Activated CD4-positive, alpha-beta memory T cell treated with anti-CD3 and anti-CD28 coated beads for 36 hours (primary cell): ENCODE data around the gene C9orf85. TPM values are rescaled to one million over a fixed set of nuclear protein-coding genes. Genes with fewer than 3 reads are reported as not detected.
A peak's percentile ranks its signal among the peaks of the same experiment; 100 is the strongest.
"Not testable (repeated sequence)": the region's sequence is repeated elsewhere in the genome, so short reads cannot be mapped to it uniquely, and the experiment has no call there.

ENCODE experiments used
- CTCF ChIA-PET: fragments of 350-600 bp; sonication (Branson Sonifier 250); formaldehyde crosslinking; loops from one replicate; lab custom pipeline; 2021; ENCODE audit warnings: antibody characterized with exemption, inconsistent platforms; lab: Charles Lee
- POLR2A ChIA-PET: fragments of 350-600 bp; sonication (Branson Sonifier 250); formaldehyde crosslinking; loops from one replicate; lab custom pipeline; 2021; ENCODE audit warnings: antibody characterized with exemption; lab: Charles Lee
- DNase-seq: peaks from one replicate; pipeline ENCODE4 v3.0.0-alpha.2; 2020
- H3K27ac Mint-ChIP-seq: one replicate; pipeline ENCODE4 v1.8.0; 2021; ENCODE audit warnings: mixed read lengths
- H3K27me3 Mint-ChIP-seq: one replicate; pipeline ENCODE4 v1.8.0; 2021; ENCODE audit warnings: mixed read lengths
- H3K36me3 Mint-ChIP-seq: one replicate; pipeline ENCODE4 v1.8.0; 2021; ENCODE audit warnings: mixed read lengths
- H3K4me1 Mint-ChIP-seq: one replicate; pipeline ENCODE4 v1.8.0; 2021; ENCODE audit warnings: low read depth, mixed read lengths
- H3K4me3 Mint-ChIP-seq: one replicate; pipeline ENCODE4 v1.8.0; 2021; ENCODE audit warnings: mild to moderate bottlenecking, mixed read lengths
- H3K9me3 Mint-ChIP-seq: one replicate; pipeline ENCODE4 v1.8.0; 2021; ENCODE audit warnings: mixed read lengths
- intact Hi-C: fragments of 100-400 bp; cut with micrococcal nuclease; formaldehyde crosslinking; loops from one replicate; pipeline ENCODE4 v1.15.1; 2023
- total RNA-seq, 2 experiments: library from RNA; stranded (reverse); gene quantifications; one replicate each; pipeline ENCODE4 v1.2.3, GENCODE V29; 2021

Gene C9orf85
- total RNA-seq, 2 experiments from 2014 or later = 7.3 to 7.5 TPM

DNA sequence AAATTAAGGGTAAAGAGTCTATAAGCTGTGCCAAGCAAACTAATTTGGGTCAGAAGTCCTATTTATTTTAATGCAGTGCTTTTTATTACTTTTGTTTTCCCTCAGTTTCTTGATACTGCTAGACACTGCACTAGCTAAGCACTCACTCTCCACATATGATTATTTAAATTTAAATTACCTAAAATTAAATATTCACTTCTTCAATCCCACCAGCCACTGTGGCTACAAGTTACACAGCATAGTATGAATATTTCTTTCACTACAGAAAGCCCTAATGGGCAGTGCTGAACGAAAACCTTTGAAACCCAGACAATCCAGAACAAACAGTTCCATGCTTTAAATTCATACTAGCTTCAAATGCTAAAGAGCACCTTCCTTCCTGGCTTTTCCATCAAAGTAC is 24.1 kb upstream of the C9orf85 start:
- CTCF ChIA-PET = interaction anchor here (1.0 kb wide), 2 partner anchors 8 to 69 kb away, joined by 3 to 4 read pairs; no protein-coding TSS in a partner anchor
- H3K27ac Mint-ChIP-seq = no peak overlapping the region
- DNase-seq = no peak
- H3K4me3 Mint-ChIP-seq = no peak overlapping the region
- peaks cover 19% of the 10 kb centered on the region for H3K9me3 Mint-ChIP-seq
- peaks cover 22% of the 10 kb centered on the region for H3K36me3 Mint-ChIP-seq
- POLR2A ChIA-PET = no interaction called here
- H3K27me3 Mint-ChIP-seq = no peaks in the 10 kb centered on the region
- intact Hi-C loops = no loop called here
- peaks cover 26% of the 10 kb centered on the region for H3K4me1 Mint-ChIP-seq

DNA sequence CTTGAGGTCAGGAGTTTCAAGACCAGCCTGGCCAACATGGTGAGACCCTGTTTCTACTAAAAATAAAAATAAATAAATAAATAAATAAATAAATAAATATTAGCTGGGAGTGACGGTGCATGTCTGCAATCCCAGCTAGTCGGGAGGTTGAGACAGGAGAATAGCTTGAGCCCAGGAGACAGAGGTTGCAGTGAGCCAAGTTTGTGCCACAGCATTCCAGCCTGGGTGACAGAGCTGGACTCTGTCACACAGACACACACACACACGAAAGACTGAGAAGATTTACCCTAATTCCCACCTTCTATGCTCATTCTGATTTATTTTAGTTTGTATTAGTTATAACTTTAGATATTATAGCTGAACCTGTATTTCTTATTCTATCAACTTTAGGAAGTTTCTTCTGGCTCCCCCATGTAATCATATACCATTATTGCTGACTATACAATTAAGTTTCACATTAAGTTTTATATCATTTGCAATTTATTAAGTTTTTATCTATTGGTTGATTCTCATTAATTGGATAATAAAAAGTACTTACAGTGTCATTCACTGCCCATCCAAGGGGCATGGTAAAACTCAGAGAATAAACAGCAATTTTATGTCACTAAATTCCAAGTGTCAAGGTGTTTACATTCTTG is 21.3 kb upstream of the C9orf85 start:
- H3K27me3 Mint-ChIP-seq = no peaks in the 10 kb centered on the region
- H3K4me1 Mint-ChIP-seq = peaks cover 39% of the 10 kb centered on the region
- no peak for DNase-seq
- no peaks in the 10 kb centered on the region for H3K9me3 Mint-ChIP-seq
- intact Hi-C loops = no loop called here
- ChIA-PET CTCF (no interaction called here), POLR2A (no interaction called here)
- H3K27ac Mint-ChIP-seq = no peak overlapping the region
- no peak overlapping the region for H3K4me3 Mint-ChIP-seq
- no peaks in the 10 kb centered on the region for H3K36me3 Mint-ChIP-seq

DNA sequence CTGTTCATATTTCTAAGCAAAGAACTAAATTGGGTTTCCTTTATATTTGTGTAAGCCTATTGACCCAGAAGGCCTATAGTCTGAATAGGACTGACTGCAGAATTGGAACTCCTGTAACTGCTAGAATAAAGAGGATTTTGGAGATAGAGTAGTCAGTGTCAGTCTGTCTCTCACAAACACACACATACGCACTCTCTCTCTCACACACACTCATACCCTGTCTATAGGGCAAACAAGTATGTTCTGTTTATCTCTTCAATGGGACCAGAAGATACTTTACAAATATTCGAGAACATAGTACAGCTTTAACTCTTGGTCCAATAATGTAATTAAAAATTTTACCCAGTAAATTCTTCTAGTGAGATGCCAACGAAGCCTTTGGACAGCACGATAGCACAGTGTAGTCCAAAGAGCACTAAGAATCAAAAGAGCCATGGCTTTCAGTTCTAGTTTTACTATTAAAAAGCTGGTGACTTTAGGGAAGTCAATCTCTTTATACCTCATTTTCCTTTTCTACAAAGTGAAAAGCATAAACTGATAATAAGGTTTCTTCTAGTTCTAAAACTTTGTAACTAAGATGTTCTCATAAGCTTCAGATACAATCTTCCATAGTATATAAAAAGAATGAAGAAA is 19.8 kb upstream of the C9orf85 start:
- H3K4me1 Mint-ChIP-seq = peaks cover 41% of the 10 kb centered on the region
- intact Hi-C loops = no loop called here
- no peak for DNase-seq
- ChIA-PET POLR2A (interaction anchor here (0.7 to 1.1 kb wide), 2 partner anchors 18 to 125 kb away, joined by 3 read pairs; no protein-coding TSS in a partner anchor), CTCF (interaction anchor here (0.6 kb wide), 1 partner anchor 739 kb away, joined by 4 read pairs; no protein-coding TSS in a partner anchor)
- no peak overlapping the region for H3K4me3 Mint-ChIP-seq
- H3K27me3 Mint-ChIP-seq = no peaks in the 10 kb centered on the region
- H3K9me3 Mint-ChIP-seq = no peaks in the 10 kb centered on the region
- no peak overlapping the region for H3K27ac Mint-ChIP-seq
- H3K36me3 Mint-ChIP-seq = no peaks in the 10 kb centered on the region

DNA sequence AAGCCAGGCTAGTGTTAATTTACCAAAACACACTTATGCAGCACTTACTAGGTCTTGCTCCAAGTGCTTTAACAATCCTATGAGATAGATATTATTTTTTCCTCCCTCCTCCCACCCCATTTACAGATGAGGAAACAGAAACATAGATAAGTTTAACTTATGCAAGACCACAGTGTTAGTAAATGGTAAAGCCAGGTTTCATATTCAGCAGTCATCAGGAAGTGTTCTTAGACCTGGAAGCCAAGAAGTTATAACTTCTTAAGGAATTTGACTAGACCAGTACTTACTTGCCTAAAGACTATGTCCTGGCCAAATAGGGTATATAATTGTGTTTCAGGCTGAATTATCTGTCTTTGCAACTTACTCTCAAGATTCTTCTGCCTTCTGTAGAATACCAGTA is 16.3 kb upstream of the C9orf85 start:
- intact Hi-C loops = loop anchor here (5.0 kb wide), 4 partner anchors 38 to 113 kb away; no protein-coding TSS in a partner anchor
- Mint-ChIP-seq H3K27ac (no peak overlapping the region), H3K36me3 (peaks cover 2% of the 10 kb centered on the region), H3K27me3 (no peaks in the 10 kb centered on the region), H3K9me3 (no peaks in the 10 kb centered on the region), H3K4me1 (peaks cover 51% of the 10 kb centered on the region), H3K4me3 (no peak overlapping the region)
- CTCF ChIA-PET = interaction anchor here (1.0 kb wide), 1 partner anchor 16 kb away, joined by 5 read pairs; the partner anchor contains the start of gene ABHD17B
- POLR2A ChIA-PET = interaction anchor here (1.4 kb wide), 1 partner anchor 9 kb away, joined by 3 read pairs; no protein-coding TSS in a partner anchor
- DNase-seq = no peak

DNA sequence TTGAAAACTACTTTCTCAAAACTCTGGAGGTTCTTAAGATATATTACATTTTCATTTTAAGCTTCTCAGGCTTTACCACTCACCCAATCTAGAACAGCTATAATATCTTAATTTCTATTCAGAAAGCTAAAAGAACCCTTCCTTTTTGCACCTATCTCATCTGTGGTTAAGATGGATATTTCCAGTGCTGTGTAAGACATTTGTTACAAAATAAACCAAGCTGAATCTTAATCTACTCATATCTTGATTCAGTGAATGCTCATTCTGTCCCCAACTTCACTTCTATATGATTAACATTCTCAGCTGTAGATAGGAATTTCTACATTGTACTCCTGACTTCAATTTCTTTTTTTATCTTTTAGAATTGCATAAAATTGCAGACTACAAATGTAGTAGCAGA is 15.5 kb upstream of the C9orf85 start:
- Mint-ChIP-seq H3K27ac (no peak overlapping the region), H3K4me1 (peaks cover 53% of the 10 kb centered on the region)
- POLR2A ChIA-PET = interaction anchor here (0.8 to 1.4 kb wide), 2 partner anchors 10 to 15 kb away, joined by 3 read pairs; partner anchors contain the start of genes ABHD17B and C9orf85

DNA sequence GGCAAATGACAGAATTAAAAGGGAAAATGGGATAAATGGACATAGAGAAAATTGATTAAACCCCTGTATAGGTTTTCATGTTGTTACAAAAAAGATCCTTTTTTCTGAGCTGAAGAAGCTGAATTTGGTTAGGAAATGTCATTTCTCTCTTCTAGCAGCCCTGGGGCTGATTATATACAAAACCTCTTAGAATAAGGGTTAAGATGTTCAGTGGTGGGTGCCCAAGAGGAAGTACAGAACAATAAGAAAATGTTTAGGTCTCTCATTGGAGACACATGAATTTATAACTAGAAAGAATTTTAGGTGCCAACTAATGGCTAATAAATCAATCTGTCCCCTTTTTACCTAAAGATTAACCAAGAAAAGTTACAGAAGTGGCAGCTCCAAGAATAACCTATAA is 14.7 kb upstream of the C9orf85 start:
- Mint-ChIP-seq H3K9me3 (no peaks in the 10 kb centered on the region), H3K4me3 (no peak overlapping the region), H3K27me3 (no peaks in the 10 kb centered on the region), H3K36me3 (peaks cover 2% of the 10 kb centered on the region), H3K27ac (no peak overlapping the region), H3K4me1 (peaks cover 57% of the 10 kb centered on the region)
- intact Hi-C loops = loop anchor here (2.0 to 5.0 kb wide), 5 partner anchors 14 to 114 kb away; partner anchors contain the start of genes ABHD17B and C9orf85
- CTCF ChIA-PET = no interaction called here
- POLR2A ChIA-PET = no interaction called here
- no peak for DNase-seq

More for the DNA sequence above, 15.5 kb upstream of the C9orf85 start:
- H3K27me3 Mint-ChIP-seq = no peaks in the 10 kb centered on the region
- no peak overlapping the region for H3K4me3 Mint-ChIP-seq
- CTCF ChIA-PET = interaction anchor here (0.8 to 1.0 kb wide), 2 partner anchors 8 to 89 kb away, joined by 3 to 4 read pairs; no protein-coding TSS in a partner anchor
- H3K9me3 Mint-ChIP-seq = no peaks in the 10 kb centered on the region
- peaks cover 2% of the 10 kb centered on the region for H3K36me3 Mint-ChIP-seq
- DNase-seq = no peak
- intact Hi-C loops = loop anchor here (2.0 to 5.0 kb wide), 5 partner anchors 15 to 114 kb away; partner anchors contain the start of genes ABHD17B and C9orf85

DNA sequence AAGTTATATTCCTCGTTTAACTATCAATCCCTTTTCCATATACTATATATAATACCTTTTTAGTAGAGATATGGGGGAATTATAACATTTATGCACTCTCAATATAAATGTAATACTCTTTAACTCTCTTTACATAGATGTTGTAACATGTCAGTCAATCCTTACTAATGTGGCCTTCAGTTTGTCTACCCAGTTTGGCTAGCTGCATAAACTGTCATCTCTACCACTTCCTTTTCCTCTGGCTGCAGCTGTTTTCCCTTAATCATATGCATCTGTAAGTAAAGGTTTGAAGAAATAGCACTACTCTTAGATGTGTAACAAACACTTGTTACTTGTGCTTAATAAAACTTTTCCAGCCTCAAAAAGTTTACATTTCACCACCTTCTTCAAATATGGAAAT is 13.9 kb upstream of the C9orf85 start:
- H3K9me3 Mint-ChIP-seq = no peaks in the 10 kb centered on the region
- no peak overlapping the region for H3K4me3 Mint-ChIP-seq
- no peak overlapping the region for H3K27ac Mint-ChIP-seq
- POLR2A ChIA-PET = interaction anchor here (0.7 kb wide), 1 partner anchor 14 kb away, joined by 4 read pairs; the partner anchor contains the start of genes ABHD17B and C9orf85
- H3K36me3 Mint-ChIP-seq = peaks cover 2% of the 10 kb centered on the region
- CTCF ChIA-PET = interaction anchor here (0.6 kb wide), 1 partner anchor 18 kb away, joined by 3 read pairs; no protein-coding TSS in a partner anchor
- no peaks in the 10 kb centered on the region for H3K27me3 Mint-ChIP-seq
- intact Hi-C loops = loop anchor here (2.0 to 5.0 kb wide), 5 partner anchors 13 to 115 kb away; partner anchors contain the start of genes ABHD17B and C9orf85
- H3K4me1 Mint-ChIP-seq = peaks cover 61% of the 10 kb centered on the region
- DNase-seq = no peak

DNA sequence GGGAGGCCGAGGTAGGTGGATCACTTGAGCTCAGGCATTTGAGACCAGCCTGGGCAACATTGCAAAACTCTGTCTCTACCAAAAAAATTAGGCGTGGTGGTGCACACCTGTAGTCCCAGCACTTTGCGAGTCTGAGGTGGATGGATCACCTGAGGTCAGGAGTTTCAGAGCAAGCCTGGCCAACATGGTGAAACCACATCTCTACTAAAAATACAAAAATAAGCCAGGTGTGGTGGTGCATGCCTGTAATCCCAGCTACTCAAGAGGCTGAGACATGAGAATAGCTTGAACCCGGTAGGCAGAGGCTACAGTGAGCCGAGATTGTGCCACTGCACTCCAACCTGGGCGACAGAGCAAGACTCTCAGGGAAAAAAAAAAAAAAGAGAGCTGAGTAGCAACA is 12.7 kb upstream of the C9orf85 start:
- H3K4me1 Mint-ChIP-seq = peaks cover 55% of the 10 kb centered on the region
- DNase-seq, H3K9me3 Mint-ChIP-seq, H3K4me3 Mint-ChIP-seq, H3K27ac Mint-ChIP-seq, H3K27me3 Mint-ChIP-seq, H3K36me3 Mint-ChIP-seq: not testable (repeated sequence)
- intact Hi-C loops = loop anchor here (5.0 kb wide), 4 partner anchors 41 to 116 kb away; no protein-coding TSS in a partner anchor
- POLR2A ChIA-PET = interaction anchor here (1.6 kb wide), 1 partner anchor 13 kb away, joined by 6 read pairs; the partner anchor contains the start of genes ABHD17B and C9orf85
- CTCF ChIA-PET = interaction anchor here (1.2 kb wide), 1 partner anchor 14 kb away, joined by 6 read pairs; no protein-coding TSS in a partner anchor

DNA sequence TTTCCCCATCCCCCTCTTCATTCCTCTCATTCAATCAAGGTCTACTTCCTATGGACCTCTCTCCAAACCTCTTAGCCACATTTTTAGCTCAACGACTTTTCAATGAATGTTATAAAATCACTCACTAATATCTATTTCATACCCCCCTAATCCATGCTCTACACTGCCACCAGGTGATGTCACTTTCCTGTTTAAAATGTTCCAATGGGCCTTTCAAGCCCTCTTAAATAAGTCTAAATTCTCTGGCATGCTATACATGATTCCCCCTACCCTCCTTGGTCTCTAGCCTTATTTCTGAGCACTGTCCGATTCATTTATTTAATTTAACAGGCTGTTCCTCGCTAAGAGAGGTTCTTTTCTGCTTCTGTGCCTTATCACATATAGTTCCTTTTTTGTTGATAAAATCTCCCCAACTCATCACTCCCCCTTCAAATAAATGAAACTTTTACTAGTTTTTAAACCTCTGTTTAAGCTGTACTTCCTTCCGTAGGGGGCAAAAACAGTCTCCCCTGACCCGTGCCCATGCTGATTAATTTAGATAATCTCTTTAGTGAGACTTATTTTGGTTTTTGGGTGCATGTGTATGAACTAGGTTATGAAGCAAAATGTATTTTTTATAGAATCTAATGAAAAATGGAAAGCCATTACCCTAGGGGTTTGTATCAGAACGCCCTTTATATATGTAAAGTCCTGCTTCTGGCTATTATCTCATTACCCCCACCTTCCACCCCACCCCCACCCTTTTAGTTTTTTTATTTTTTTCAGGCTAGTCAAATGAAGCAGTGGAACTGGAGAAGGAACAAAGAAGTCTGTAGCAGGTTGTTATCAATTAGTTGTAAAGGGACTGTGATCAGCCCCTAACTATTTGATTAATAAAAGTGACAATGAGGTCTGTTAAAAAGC is 9.5 kb upstream of the C9orf85 start:
- Mint-ChIP-seq H3K27me3 (no peaks in the 10 kb centered on the region), H3K27ac (no peak overlapping the region), H3K9me3 (no peaks in the 10 kb centered on the region), H3K4me3 (no peak overlapping the region), H3K4me1 (peaks cover 44% of the 10 kb centered on the region), H3K36me3 (peaks cover 2% of the 10 kb centered on the region)
- intact Hi-C loops = loop anchor here (1.0 kb wide), 1 partner anchor 9 kb away; the partner anchor contains the start of genes ABHD17B and C9orf85
- DNase-seq = no peak
- ChIA-PET POLR2A (no interaction called here), CTCF (interaction anchor here (1.5 kb wide), 1 partner anchor 83 kb away, joined by 3 read pairs; no protein-coding TSS in a partner anchor)

DNA sequence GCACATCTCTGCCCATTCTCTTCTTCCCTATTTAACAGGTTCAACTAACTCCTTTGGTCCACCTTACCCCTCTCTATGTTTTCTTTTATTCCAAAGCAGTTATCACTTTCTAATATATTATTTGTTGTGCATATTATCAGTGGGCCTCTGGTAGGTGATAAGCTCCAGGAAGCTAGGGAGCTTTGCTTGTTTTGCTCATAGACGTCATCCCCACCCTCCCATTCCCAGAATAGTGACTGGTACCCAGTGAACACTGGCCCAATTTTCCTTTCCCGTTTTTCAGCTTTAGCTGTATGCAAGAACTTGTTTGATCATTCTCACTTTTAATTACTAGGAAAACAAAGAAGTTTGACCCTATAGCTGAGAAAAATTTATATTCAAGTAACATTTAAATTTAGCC is 7.4 kb upstream of the C9orf85 start:
- peaks cover 34% of the 10 kb centered on the region for H3K4me1 Mint-ChIP-seq
- CTCF ChIA-PET = interaction anchor here (1.2 kb wide), 1 partner anchor 98 kb away, joined by 3 read pairs; no protein-coding TSS in a partner anchor
- intact Hi-C loops = no loop called here

DNA sequence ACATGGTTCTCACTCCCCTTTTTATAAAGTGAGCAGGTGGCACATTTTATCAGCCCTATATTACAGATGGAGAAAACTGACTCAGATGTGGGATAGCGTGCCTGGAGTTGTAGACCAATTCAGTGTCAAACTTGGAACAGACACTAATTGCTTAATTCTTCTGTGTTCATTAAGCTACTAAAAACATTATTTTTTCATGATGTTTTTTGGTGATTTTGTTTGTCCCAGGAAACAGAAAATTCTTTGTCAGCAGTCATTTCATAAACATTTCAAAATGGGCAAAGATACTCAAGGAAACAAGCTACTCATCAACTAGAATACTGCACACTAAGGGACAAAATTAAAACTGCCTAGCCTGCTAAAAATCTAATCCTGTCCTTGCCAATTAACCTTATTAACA is 2.6 kb upstream of the C9orf85 start:
- Mint-ChIP-seq H3K9me3 (no peaks in the 10 kb centered on the region), H3K27me3 (no peaks in the 10 kb centered on the region), H3K36me3 (peaks cover 6% of the 10 kb centered on the region), H3K4me3 (peak overlapping the region; percentile 97), H3K27ac (no peak overlapping the region), H3K4me1 (peaks cover 48% of the 10 kb centered on the region)
- intact Hi-C loops = no loop called here
- no peak for DNase-seq
- CTCF ChIA-PET = no interaction called here
- POLR2A ChIA-PET = no interaction called here

More for the DNA sequence above, 7.4 kb upstream of the C9orf85 start:
- no peak overlapping the region for H3K27ac Mint-ChIP-seq
- no peaks in the 10 kb centered on the region for H3K36me3 Mint-ChIP-seq
- POLR2A ChIA-PET = no interaction called here
- no peaks in the 10 kb centered on the region for H3K9me3 Mint-ChIP-seq
- DNase-seq = no peak
- H3K27me3 Mint-ChIP-seq = no peaks in the 10 kb centered on the region
- no peak overlapping the region for H3K4me3 Mint-ChIP-seq
